ENCODE measurements around the gene MARVELD1. TPM values are rescaled to one million over a fixed set of nuclear protein-coding genes. Genes with fewer than 3 reads are reported as not detected.
A peak's percentile ranks its signal among the peaks of the same experiment; 100 is the strongest.
"Not testable (repeated sequence)": the region's sequence is repeated elsewhere in the genome, so short reads cannot be mapped to it uniquely, and the experiment has no call there.

Gene MARVELD1
- polyA plus RNA-seq, 3 donors, result 43.2 to 46.2 (median 44.4) TPM

GRCh38 chr10:97689559-97690020 lies 23.9 kb upstream of the MARVELD1 start:
- no peak for DNase-seq (ENCODE audit: low read depth in 3 of 3, low spot score in 2 of 3)

- no peak for DNase-seq (ENCODE audit: low read depth in 3 of 3, low spot score in 2 of 3)
These were observed 23.4 kb upstream of the MARVELD1 start for GRCh38 chr10:97690133-97690532.

GRCh38 chr10:97698072-97698655 lies 15.4 kb upstream of the MARVELD1 start:
- DNase-seq (ENCODE audit: low read depth in 3 of 3, low spot score in 2 of 3), result not testable (repeated sequence)

- no peak for DNase-seq (ENCODE audit: low read depth in 3 of 3, low spot score in 2 of 3)
These were observed 12.0 kb upstream of the MARVELD1 start for GRCh38 chr10:97701438-97702069.

GRCh38 chr10:97703398-97704067 lies 10.0 kb upstream of the MARVELD1 start:
- no peak for DNase-seq (ENCODE audit: low read depth in 3 of 3, low spot score in 2 of 3)

GRCh38 chr10:97704341-97704740 lies 9.2 kb upstream of the MARVELD1 start:
- no peak for DNase-seq (ENCODE audit: low read depth in 3 of 3, low spot score in 2 of 3)

GRCh38 chr10:97705006-97705670 lies 8.4 kb upstream of the MARVELD1 start:
- DNase-seq (ENCODE audit: low read depth in 3 of 3, low spot score in 2 of 3), result no peak

GRCh38 chr10:97707134-97707861 lies 6.2 kb upstream of the MARVELD1 start:
- DNase-seq (ENCODE audit: low read depth in 3 of 3, low spot score in 2 of 3), result no peak

- DNase-seq (ENCODE audit: low read depth in 3 of 3, low spot score in 2 of 3), result no peak
These were observed 5.4 kb upstream of the MARVELD1 start for GRCh38 chr10:97708167-97708566.

GRCh38 chr10:97708976-97709946 lies 4.3 kb upstream of the MARVELD1 start:
- DNase-seq (ENCODE audit: low read depth in 3 of 3, low spot score in 2 of 3), result no peak

GRCh38 chr10:97711640-97712572 lies 1.6 kb upstream of the MARVELD1 start:
- DNase-seq (ENCODE audit: low read depth in 3 of 3, low spot score in 2 of 3), result no peak

- peak in 1 of 3 donors; percentile 49 for DNase-seq (ENCODE audit: low read depth in 3 of 3, low spot score in 2 of 3)
These were observed 383 bp downstream of the MARVELD1 start for GRCh38 chr10:97713826-97714400.

GRCh38 chr10:97714401-97715258 lies 1.1 kb downstream of the MARVELD1 start:
- DNase-seq (ENCODE audit: low read depth in 3 of 3, low spot score in 2 of 3), result peak in 1 of 3 donors; percentile 47

GRCh38 chr10:97715259-97715874 lies 1.8 kb downstream of the MARVELD1 start:
- no peak for DNase-seq (ENCODE audit: low read depth in 3 of 3, low spot score in 2 of 3)

GRCh38 chr10:97717627-97718026 lies 4.1 kb downstream of the MARVELD1 start:
- DNase-seq (ENCODE audit: low read depth in 3 of 3, low spot score in 2 of 3), result no peak

GRCh38 chr10:97718178-97718577 lies 4.6 kb downstream of the MARVELD1 start:
- no peak for DNase-seq (ENCODE audit: low read depth in 3 of 3, low spot score in 2 of 3)

- no peak for DNase-seq (ENCODE audit: low read depth in 3 of 3, low spot score in 2 of 3)
These were observed 5.2 kb downstream of the MARVELD1 start for GRCh38 chr10:97718659-97719142.
